ENCODE measurements around the gene TEX35.

Gene TEX35

DNA sequence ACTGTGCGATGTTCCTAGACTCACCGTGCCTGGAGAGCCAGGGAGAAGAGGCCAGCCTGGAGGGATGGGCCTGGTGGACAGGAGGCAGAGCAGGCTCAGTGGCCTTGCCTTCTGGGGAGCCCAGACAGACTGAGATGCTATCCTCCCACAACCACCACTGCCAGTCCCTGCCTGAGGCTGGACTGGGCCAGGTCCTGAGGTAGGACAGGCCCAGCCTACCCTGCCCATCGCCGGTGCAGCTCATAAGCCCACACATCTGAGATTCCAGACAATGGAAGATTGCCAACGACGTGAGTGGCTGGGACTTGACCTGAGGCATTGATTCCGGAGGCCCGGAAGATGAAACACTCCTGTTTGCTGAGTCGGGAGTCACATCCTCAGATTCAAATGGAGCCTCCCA lies 21.9 kb upstream of the TEX35 start:
- FAIRE-seq, result no peak
- no peak for DNase-seq (ENCODE audit: insufficient read length, low spot score)
- TF ChIP-seq TAF1 (IDR thresholded peaks at IDR 0.05; ENCODE audit: low read depth, low read length) (no peak), POU2F2 (IDR thresholded peaks at IDR 0.05; ENCODE audit: low read depth, low read length) (no peak), PAX5 (IDR thresholded peaks at IDR 0.05; ENCODE audit: insufficient read depth, low read length, severe bottlenecking) (no peak), POLR2AphosphoS5 (IDR thresholded peaks at IDR 0.05; ENCODE audit: low read depth, low read length) (no peak), POLR2A (IDR thresholded peaks at IDR 0.05; ENCODE audit: low read depth, low read length) (no peak), SPI1 (IDR thresholded peaks at IDR 0.05; ENCODE audit: low read depth, low read length) (no peak)

GRCh38 chr1:178491721-178492120 lies 21.2 kb upstream of the TEX35 start:
- FAIRE-seq (no peak), DNase-seq (ENCODE audit: insufficient read length, low spot score) (no peak)
- TF ChIP-seq PAX5 (IDR thresholded peaks at IDR 0.05; ENCODE audit: insufficient read depth, low read length, severe bottlenecking), result no peak
- TF ChIP-seq SPI1 (IDR thresholded peaks at IDR 0.05; ENCODE audit: low read depth, low read length), result no peak
- no peak for TF ChIP-seq POLR2AphosphoS5 (IDR thresholded peaks at IDR 0.05; ENCODE audit: low read depth, low read length)
- no peak for TF ChIP-seq POU2F2 (IDR thresholded peaks at IDR 0.05; ENCODE audit: low read depth, low read length)
- no peak for TF ChIP-seq TAF1 (IDR thresholded peaks at IDR 0.05; ENCODE audit: low read depth, low read length)
- TF ChIP-seq POLR2A (IDR thresholded peaks at IDR 0.05; ENCODE audit: low read depth, low read length), result no peak

GRCh38 chr1:178492341-178492740 lies 20.6 kb upstream of the TEX35 start:
- DNase-seq (ENCODE audit: insufficient read length, low spot score) (no peak), FAIRE-seq (no peak)
- TF ChIP-seq TAF1 (IDR thresholded peaks at IDR 0.05; ENCODE audit: low read depth, low read length) (no peak), POU2F2 (IDR thresholded peaks at IDR 0.05; ENCODE audit: low read depth, low read length) (no peak), POLR2A (IDR thresholded peaks at IDR 0.05; ENCODE audit: low read depth, low read length) (no peak), POLR2AphosphoS5 (IDR thresholded peaks at IDR 0.05; ENCODE audit: low read depth, low read length) (no peak), SPI1 (IDR thresholded peaks at IDR 0.05; ENCODE audit: low read depth, low read length) (no peak), PAX5 (IDR thresholded peaks at IDR 0.05; ENCODE audit: insufficient read depth, low read length, severe bottlenecking) (no peak)

- no peak for FAIRE-seq
- no peak for DNase-seq (ENCODE audit: insufficient read length, low spot score)
- no peak for TF ChIP-seq SPI1 (IDR thresholded peaks at IDR 0.05; ENCODE audit: low read depth, low read length)
- no peak for TF ChIP-seq POLR2AphosphoS5 (IDR thresholded peaks at IDR 0.05; ENCODE audit: low read depth, low read length)
These were observed 19.6 kb upstream of the TEX35 start for GRCh38 chr1:178493301-178493741.

GRCh38 chr1:178494569-178494971 lies 18.3 kb upstream of the TEX35 start:
- no peak for TF ChIP-seq POLR2AphosphoS5 (IDR thresholded peaks at IDR 0.05; ENCODE audit: low read depth, low read length)
- no peak for TF ChIP-seq SPI1 (IDR thresholded peaks at IDR 0.05; ENCODE audit: low read depth, low read length)
- TF ChIP-seq PAX5 (IDR thresholded peaks at IDR 0.05; ENCODE audit: insufficient read depth, low read length, severe bottlenecking), result no peak
- no peak for TF ChIP-seq POU2F2 (IDR thresholded peaks at IDR 0.05; ENCODE audit: low read depth, low read length)
- no peak for TF ChIP-seq TAF1 (IDR thresholded peaks at IDR 0.05; ENCODE audit: low read depth, low read length)
- no peak for TF ChIP-seq POLR2A (IDR thresholded peaks at IDR 0.05; ENCODE audit: low read depth, low read length)
- FAIRE-seq (no peak), DNase-seq (ENCODE audit: insufficient read length, low spot score) (no peak)

DNA sequence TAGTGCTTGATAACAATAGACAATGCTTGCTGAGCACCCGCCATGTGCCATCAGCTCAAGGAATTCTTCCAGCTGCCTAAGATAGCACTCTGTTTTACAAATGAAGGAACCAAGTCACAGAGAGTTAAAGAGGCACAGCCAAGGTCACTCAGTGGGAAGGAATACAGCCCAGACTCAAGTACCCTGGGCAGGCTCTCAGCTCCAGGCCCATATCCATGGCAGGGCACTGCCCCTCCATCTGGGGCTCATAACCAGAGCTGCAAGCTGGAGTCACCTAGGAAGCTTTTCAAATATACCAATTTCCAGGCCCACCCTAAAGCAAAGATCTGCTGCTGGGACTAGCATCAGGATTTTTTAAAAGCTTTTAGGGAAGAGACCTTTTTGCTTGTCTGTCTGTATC lies 17.8 kb upstream of the TEX35 start:
- no peak for FAIRE-seq
- no peak for DNase-seq (ENCODE audit: insufficient read length, low spot score)
- TF ChIP-seq POLR2AphosphoS5 (IDR thresholded peaks at IDR 0.05; ENCODE audit: low read depth, low read length) (no peak), POLR2A (IDR thresholded peaks at IDR 0.05; ENCODE audit: low read depth, low read length) (no peak), TAF1 (IDR thresholded peaks at IDR 0.05; ENCODE audit: low read depth, low read length) (no peak), SPI1 (IDR thresholded peaks at IDR 0.05; ENCODE audit: low read depth, low read length) (no peak), POU2F2 (IDR thresholded peaks at IDR 0.05; ENCODE audit: low read depth, low read length) (no peak)

- FAIRE-seq (no peak), DNase-seq (ENCODE audit: insufficient read length, low spot score) (no peak)
- TF ChIP-seq POU2F2 (IDR thresholded peaks at IDR 0.05; ENCODE audit: low read depth, low read length) (no peak), POLR2AphosphoS5 (IDR thresholded peaks at IDR 0.05; ENCODE audit: low read depth, low read length) (no peak), POLR2A (IDR thresholded peaks at IDR 0.05; ENCODE audit: low read depth, low read length) (no peak), TAF1 (IDR thresholded peaks at IDR 0.05; ENCODE audit: low read depth, low read length) (no peak), PAX5 (IDR thresholded peaks at IDR 0.05; ENCODE audit: insufficient read depth, low read length, severe bottlenecking) (no peak), SPI1 (IDR thresholded peaks at IDR 0.05; ENCODE audit: low read depth, low read length) (no peak)
These were observed 17.0 kb upstream of the TEX35 start for GRCh38 chr1:178495741-178496409.

GRCh38 chr1:178496410-178497135 lies 16.3 kb upstream of the TEX35 start, which contains the start of gene CLEC20A:
Gene CLEC20A (minus strand): TSS chr1:178496964. CDS start chr1:178496939, 25 bp downstream.
- TF ChIP-seq POLR2AphosphoS5 (IDR thresholded peaks at IDR 0.05; ENCODE audit: low read depth, low read length) (no peak), POU2F2 (IDR thresholded peaks at IDR 0.05; ENCODE audit: low read depth, low read length) (no peak), PAX5 (IDR thresholded peaks at IDR 0.05; ENCODE audit: insufficient read depth, low read length, severe bottlenecking) (no peak), POLR2A (IDR thresholded peaks at IDR 0.05; ENCODE audit: low read depth, low read length) (no peak), SPI1 (IDR thresholded peaks at IDR 0.05; ENCODE audit: low read depth, low read length) (no peak), TAF1 (IDR thresholded peaks at IDR 0.05; ENCODE audit: low read depth, low read length) (no peak)
- FAIRE-seq, result no peak
- DNase-seq (ENCODE audit: insufficient read length, low spot score), result no peak

- FAIRE-seq, result no peak
- TF ChIP-seq POU2F2 (IDR thresholded peaks at IDR 0.05; ENCODE audit: low read depth, low read length) (no peak), POLR2AphosphoS5 (IDR thresholded peaks at IDR 0.05; ENCODE audit: low read depth, low read length) (no peak), POLR2A (IDR thresholded peaks at IDR 0.05; ENCODE audit: low read depth, low read length) (no peak), SPI1 (IDR thresholded peaks at IDR 0.05; ENCODE audit: low read depth, low read length) (no peak), TAF1 (IDR thresholded peaks at IDR 0.05; ENCODE audit: low read depth, low read length) (no peak)
- no peak for DNase-seq (ENCODE audit: insufficient read length, low spot score)
These were observed 14.9 kb upstream of the TEX35 start for GRCh38 chr1:178497903-178498478.

Data from GM12891 (cell line).